GM12878 (cell line): ENCODE measurements around the gene CYB5R3. TPM values are rescaled to one million over a fixed set of nuclear protein-coding genes. Genes with fewer than 3 reads are reported as not detected.
A peak's percentile ranks its signal among the peaks of the same experiment; 100 is the strongest.

Source experiments
- ATAC-seq: fragments of 200-7000 bp; cut with Tn5 transposase; 3 replicates; pipeline ENCODE4 v1.9.1; 2020; ENCODE audit warnings: mild to moderate bottlenecking, moderate library complexity
- BruUV-seq: library from RNA; stranded (reverse); fragments of 400-500 nt; replicated peaks from 2 replicates; lab custom pipeline; 2021; lab: Mats Ljungman, UMichigan
- CTCF ChIA-PET: fragments of 300-600 bp; sonication (Branson Sonifier 250); formaldehyde crosslinking; extraction: SDS; loops from one replicate; lab custom pipeline; 2021; ENCODE audit warnings: inconsistent platforms; lab: Yijun Ruan, JAX
- POLR2A ChIA-PET: fragments of 350-600 bp; formaldehyde crosslinking; extraction: SDS; loops from one replicate; lab custom pipeline; 2021; ENCODE audit warnings: inconsistent platforms; lab: Charles Lee
- RAD21 ChIA-PET: fragments of 300-600 bp; sonication (Branson Sonifier 250); formaldehyde crosslinking; loops from one replicate; lab custom pipeline; 2023; ENCODE audit warnings: antibody characterized with exemption; ENCODE audit not compliant: unreplicated experiment; lab: Charles Lee
- SMC1A ChIA-PET: fragments of 300-600 bp; sonication (Branson Sonifier 250); formaldehyde crosslinking; loops from one replicate; lab custom pipeline; 2023; ENCODE audit not compliant: unreplicated experiment, uncharacterized antibody; lab: Charles Lee
- DNase-seq: peaks from one replicate; pipeline ENCODE4 v3.0.0-alpha.2; 2011; ENCODE audit warnings: low read depth, low spot score
- FAIRE-seq: peaks from 3 replicates; lab custom pipeline; 2011; peaks lifted over from hg19 to GRCh38; lab: Jason Lieb, UNC
- H2AFZ ChIP-seq: 2 replicates; pipeline ENCODE4 v1.6.0; 2011; ENCODE audit warnings: low read depth, low read length, control low read depth; ENCODE audit not compliant: control insufficient read depth
- H3K27ac ChIP-seq: 2 replicates; pipeline ENCODE4 v1.5.1; 2011; ENCODE audit warnings: control low read depth; ENCODE audit not compliant: control insufficient read depth, insufficient read depth
- H3K27me3 ChIP-seq, 2 experiments: replicated peaks in 1 of 2; 2 replicates each; pipeline versions ENCODE4 v1.6.0 to v1.6.1; 2011; ENCODE audit warnings: low read length in 1 of 2; ENCODE audit not compliant: control insufficient read depth in 2 of 2, insufficient read depth in 2 of 2
- H3K36me3 ChIP-seq, 2 experiments: 2 replicates each; pipeline ENCODE4 v1.5.1; 2011; ENCODE audit warnings: low read length in 1 of 2; ENCODE audit not compliant: control insufficient read depth in 2 of 2, insufficient read depth in 2 of 2
- H3K4me1 ChIP-seq: 2 replicates; pipeline ENCODE4 v1.6.1; 2011; ENCODE audit warnings: mild to moderate bottlenecking, low read length, moderate library complexity, mixed read lengths; ENCODE audit not compliant: control insufficient read depth, insufficient read depth
- H3K4me2 ChIP-seq: 2 replicates; pipeline ENCODE4 v1.6.0; 2011; ENCODE audit warnings: control low read depth; ENCODE audit not compliant: control insufficient read depth, insufficient read depth
- H3K4me3 ChIP-seq: fragments of 200-600 bp; sonication (generic); 2 replicates; pipeline ENCODE4 v1.5.1; 2016
- H3K79me2 ChIP-seq: 2 replicates; pipeline ENCODE4 v1.6.0; 2011; ENCODE audit warnings: low read length; ENCODE audit not compliant: control insufficient read depth, insufficient read depth
- H3K9ac ChIP-seq: 2 replicates; pipeline ENCODE4 v1.8.0; 2011; ENCODE audit warnings: low read length, control low read depth, mixed read lengths; ENCODE audit not compliant: control insufficient read depth, insufficient read depth
- H3K9me3 ChIP-seq: replicated peaks from 3 replicates; pipeline ENCODE4 v1.5.1; 2011; ENCODE audit warnings: mild to moderate bottlenecking, low read length; ENCODE audit not compliant: control insufficient read depth, insufficient read depth
- H4K20me1 ChIP-seq: 2 replicates; pipeline ENCODE4 v1.6.0; 2011; ENCODE audit not compliant: control insufficient read depth, insufficient read depth
- ASH2L ChIP-seq: fragments of 300-600, 200-600 bp; sonication (generic); IDR thresholded peaks from 2 replicates; pipeline ENCODE4 v1.6.1; 2017; ENCODE audit warnings: low read depth, mild to moderate bottlenecking, borderline replicate concordance
- E2F8 ChIP-seq: fragments of 450-650 bp; IDR thresholded peaks from 2 replicates; pipeline ENCODE4 v1.6.1; 2018; ENCODE audit warnings: mild to moderate bottlenecking, low read depth, moderate library complexity; ENCODE audit not compliant: partially characterized antibody
- EGR1 ChIP-seq, 2 experiments: IDR thresholded peaks; 1 replicate in 1 of 2; 2 replicates in 1 of 2; pipeline ENCODE4 v1.6.1; 2011 to 2012; ENCODE audit warnings: low read depth in 2 of 2, low read length in 2 of 2, borderline replicate concordance in 1 of 2, mild to moderate bottlenecking in 1 of 2, moderate library complexity in 1 of 2
- MYB ChIP-seq: fragments of 150-350 bp; IDR thresholded peaks from 2 replicates; pipeline ENCODE4 v1.6.1; 2014; ENCODE audit warnings: mild to moderate bottlenecking, low read depth, low read length, borderline replicate concordance
- POLR2AphosphoS2 ChIP-seq: IDR thresholded peaks from 2 replicates; pipeline ENCODE4 v1.6.1; 2011; ENCODE audit warnings: low read depth, mild to moderate bottlenecking, low read length, improper control_type of control experiment, moderate library complexity
- STAT3 ChIP-seq: IDR thresholded peaks from 2 replicates; pipeline ENCODE4 v1.6.1; 2011; ENCODE audit warnings: low read depth, low read length, improper control_type of control experiment
- TCF7 ChIP-seq: IDR thresholded peaks from 2 replicates; pipeline ENCODE4 v1.6.1; 2014; ENCODE audit warnings: antibody characterized with exemption, borderline replicate concordance
- WGBS: methylation state at CpG from one replicate; pipeline ENCODE4 v1.1.6; 2016; ENCODE audit warnings: low lambda C conversion rate; ENCODE audit not compliant: insufficient replicate concordance, insufficient coverage; ENCODE audit errors: missing lambda C conversion rate; 5-methylcytosine and 5-hydroxymethylcytosine counted together
- in situ Hi-C: fragments of 300-500 bp; cut with MboI; formaldehyde crosslinking; loops from 9 replicates; pipeline ENCODE4 v1.14.3; 2018; ENCODE audit warnings: mixed read lengths
- intact Hi-C: fragments of 100-400 bp; cut with micrococcal nuclease; formaldehyde crosslinking; loops from one replicate; pipeline ENCODE4 v1.14.2; 2022; ENCODE audit not compliant: unreplicated experiment
- polyA plus RNA-seq, 11 experiments: library from polyadenylated mRNA; depleted of rRNA in 4 of 11; unstranded in 6 of 11; stranded (reverse) in 5 of 11; fragments of >200 nt; fragmentation: Nextera tagmentation in 4 of 11; fragmentation: Illumina TruSeq in 1 of 11; extraction: Ambion mirVana in 4 of 11; extraction: Trizol in 1 of 11; gene quantifications; 1 replicate in 1 of 11; 2 replicates in 10 of 11; pipeline versions ENCODE4 v1.2.1 to v1.2.3, GENCODE V29; 2011 to 2016; ENCODE audit warnings: inconsistent platforms in 2 of 11, missing spikeins in 2 of 11, low read depth in 1 of 11
- total RNA-seq, 4 experiments: library from RNA; depleted of rRNA in 3 of 4; stranded (reverse); fragments of >200 nt in 3 of 4; fragmentation: Illumina TruSeq in 1 of 4; extraction: Trizol in 1 of 4; gene quantifications; 2 replicates each; pipeline versions ENCODE4 v1.2.1 to v1.2.3, GENCODE V29; 2013 to 2021

CYB5R3 gene
- total and polyA plus RNA-seq, 10 of the 15 experiments (the other 5 are each of a cell fraction or from before 2014, with no cell fraction given), result 2.0 to 119 (median 67.8) TPM

GRCh38 chr22:42691440-42691839 is 42.2 kb upstream of the CYB5R3 start (continued):
- TF ChIP-seq E2F8, result no peak
- TF ChIP-seq TCF7, result no peak
- TF ChIP-seq STAT3, result no peak
- no peak for TF ChIP-seq EGR1 (IDR thresholded peaks at IDR 0.05; ENCODE audit: borderline replicate concordance in 1 of 2, low read depth in 2 of 2, low read length in 2 of 2)
- TF ChIP-seq ASH2L, result no peak

- TF ChIP-seq MYB (no peak), POLR2AphosphoS2 (0 out of 2 replicates have a peak, but pooled peaks have one; percentile 67)
- Histone ChIP-seq H3K9ac (no peak overlapping the region), H3K79me2 (no peaks in the 10 kb centered on the region), H4K20me1 (no peaks in the 10 kb centered on the region), H3K36me3 (peaks cover 0 to 13% of the 10 kb centered on the region in 2 experiments; a peak in 3 of 4 replicates), H3K27ac (no peak overlapping the region), H3K4me3 (no peak overlapping the region), H3K27me3 (no peaks in the 10 kb centered on the region), H3K9me3 (no peaks in the 10 kb centered on the region), H3K4me2 (no peak overlapping the region), H2AFZ (no peak overlapping the region), H3K4me1 (peaks cover 16% of the 10 kb centered on the region)
- in situ Hi-C loops (no loop called here), intact Hi-C loops (no loop called here)
- POLR2A ChIA-PET, result interaction anchor here (0.5 to 1.2 kb wide), 2 partner anchors 9 to 22 kb away, joined by 3 to 4 read pairs; no protein-coding TSS in a partner anchor
- no TSS peak for BruUV-seq
- ATAC-seq (no peak), FAIRE-seq (no peak), DNase-seq (no peak)
- CTCF ChIA-PET, result no interaction called here
- SMC1A ChIA-PET, result no interaction called here
- RAD21 ChIA-PET, result no interaction called here
- 59% methylated on average over 25 of the region's 25 CpGs for WGBS
Measured at GRCh38 chr22:42688241-42689211, 39.3 kb upstream of the CYB5R3 start.
